Activated naive CD4-positive, alpha-beta T cell treated with anti-CD3 and anti-CD28 coated beads, Interleukin-2, amount 50 U/mL, for 24 hours (primary cell): ENCODE measurements around the gene LYSMD1.
"Not testable (repeated sequence)": the region's sequence is repeated elsewhere in the genome, so short reads cannot be mapped to it uniquely, and the experiment has no call there.

Experiments
- H3K27ac Mint-ChIP-seq: one replicate; pipeline ENCODE4 v1.8.0; 2021; ENCODE audit warnings: mild to moderate bottlenecking, mixed read lengths
- H3K27me3 Mint-ChIP-seq: one replicate; pipeline ENCODE4 v1.8.0; 2021; ENCODE audit warnings: mixed read lengths
- H3K36me3 Mint-ChIP-seq: one replicate; pipeline ENCODE4 v1.8.0; 2021; ENCODE audit warnings: mixed read lengths
- H3K4me1 Mint-ChIP-seq: one replicate; pipeline ENCODE4 v1.8.0; 2021; ENCODE audit warnings: mixed read lengths
- H3K4me3 Mint-ChIP-seq: one replicate; pipeline ENCODE4 v1.8.0; 2021; ENCODE audit warnings: mild to moderate bottlenecking, mixed read lengths
- H3K9me3 Mint-ChIP-seq: one replicate; pipeline ENCODE4 v1.8.0; 2021; ENCODE audit warnings: mixed read lengths

LYSMD1 gene

GRCh38 chr1:151189637-151190445, 24.1 kb upstream of the LYSMD1 start, which contains the start of gene VPS72:
Gene VPS72, minus strand, starts transcription at chr1:151190197. Its CDS starts 76 bp downstream, at chr1:151190121.
- Mint-ChIP-seq H3K9me3 (no peaks in the 10 kb centered on the region), H3K27ac (peak within 1 kb of the TSS; percentile 100), H3K4me1 (peaks cover 42% of the 10 kb centered on the region), H3K4me3 (peak within 1 kb of the TSS; percentile 100), H3K36me3 (peaks cover 4% of the 10 kb centered on the region), H3K27me3 (no peaks in the 10 kb centered on the region)

- not testable (repeated sequence) for H3K36me3 Mint-ChIP-seq, H3K27me3 Mint-ChIP-seq, H3K9me3 Mint-ChIP-seq
- H3K4me1 Mint-ChIP-seq = peaks cover 42% of the 10 kb centered on the region
- peak overlapping the region; percentile 30 for H3K27ac Mint-ChIP-seq
- H3K4me3 Mint-ChIP-seq = peak overlapping the region; percentile 100
These were observed 23.0 kb upstream of the LYSMD1 start for GRCh38 chr1:151188667-151189066.

- H3K27me3 Mint-ChIP-seq = no peaks in the 10 kb centered on the region
These were observed 21.5 kb upstream of the LYSMD1 start for GRCh38 chr1:151187205-151187604.

GRCh38 chr1:151184211-151184610, 18.5 kb upstream of the LYSMD1 start:
- Mint-ChIP-seq H3K4me3 (no peak overlapping the region), H3K27me3 (no peaks in the 10 kb centered on the region), H3K36me3 (peaks cover 23% of the 10 kb centered on the region), H3K9me3 (no peaks in the 10 kb centered on the region), H3K27ac (peak overlapping the region; percentile 12), H3K4me1 (peaks cover 26% of the 10 kb centered on the region)

More at GRCh38 chr1:151187205-151187604, 21.5 kb upstream of the LYSMD1 start:
- peaks cover 15% of the 10 kb centered on the region for H3K36me3 Mint-ChIP-seq
- no peak overlapping the region for H3K4me3 Mint-ChIP-seq
- H3K9me3 Mint-ChIP-seq = no peaks in the 10 kb centered on the region
- peaks cover 42% of the 10 kb centered on the region for H3K4me1 Mint-ChIP-seq
- H3K27ac Mint-ChIP-seq = peak overlapping the region; percentile 46

- Mint-ChIP-seq H3K4me1 (peaks cover 4% of the 10 kb centered on the region), H3K36me3 (peaks cover 14% of the 10 kb centered on the region), H3K27ac (no peak overlapping the region), H3K9me3 (no peaks in the 10 kb centered on the region), H3K4me3 (no peak overlapping the region), H3K27me3 (no peaks in the 10 kb centered on the region)
These were observed 10.9 kb upstream of the LYSMD1 start for GRCh38 chr1:151176514-151177045.

- H3K4me3 Mint-ChIP-seq = no peak within 1 kb of the TSS
- no peaks in the 10 kb centered on the region for H3K27me3 Mint-ChIP-seq
- H3K36me3 Mint-ChIP-seq = peaks cover 9% of the 10 kb centered on the region
- peaks cover 4% of the 10 kb centered on the region for H3K4me1 Mint-ChIP-seq
- no peaks in the 10 kb centered on the region for H3K9me3 Mint-ChIP-seq
- H3K27ac Mint-ChIP-seq = peak within 1 kb of the TSS; percentile 18
These were observed 10.2 kb upstream of the LYSMD1 start, which contains the start of gene TMOD4 for GRCh38 chr1:151175863-151176262. Gene TMOD4, minus strand, starts transcription at chr1:151175981. Its CDS starts 1,106 bp downstream, at chr1:151174875.

- Mint-ChIP-seq H3K4me3 (no peak overlapping the region), H3K27me3 (no peaks in the 10 kb centered on the region), H3K27ac (peak overlapping the region; percentile 18), H3K4me1 (peaks cover 4% of the 10 kb centered on the region), H3K36me3 (peaks cover 8% of the 10 kb centered on the region), H3K9me3 (no peaks in the 10 kb centered on the region)
These were observed 9.5 kb upstream of the LYSMD1 start for GRCh38 chr1:151175041-151175741.

GRCh38 chr1:151171190-151171589, 5.5 kb upstream of the LYSMD1 start:
- Mint-ChIP-seq H3K27me3 (no peaks in the 10 kb centered on the region), H3K36me3 (peaks cover 5% of the 10 kb centered on the region), H3K27ac (no peak overlapping the region), H3K4me1 (peaks cover 15% of the 10 kb centered on the region), H3K9me3 (no peaks in the 10 kb centered on the region), H3K4me3 (no peak overlapping the region)

- Mint-ChIP-seq H3K9me3 (no peaks in the 10 kb centered on the region), H3K4me1 (peaks cover 50% of the 10 kb centered on the region), H3K4me3 (peak overlapping the region; percentile 98), H3K27me3 (peaks cover 2% of the 10 kb centered on the region), H3K27ac (peak overlapping the region; percentile 68), H3K36me3 (peaks cover 13% of the 10 kb centered on the region)
These were observed 1.4 kb upstream of the LYSMD1 start for GRCh38 chr1:151167116-151167515.

- Mint-ChIP-seq H3K4me1 (peaks cover 56% of the 10 kb centered on the region), H3K27me3 (peaks cover 2% of the 10 kb centered on the region), H3K36me3 (peaks cover 14% of the 10 kb centered on the region)
These were observed 829 bp upstream of the LYSMD1 start for GRCh38 chr1:151166505-151166956.

GRCh38 chr1:151165281-151165737, 393 bp downstream of the LYSMD1 start:
- peak overlapping the region; percentile 98 for H3K4me3 Mint-ChIP-seq
- H3K27me3 Mint-ChIP-seq = peaks cover 2% of the 10 kb centered on the region
- H3K9me3 Mint-ChIP-seq = no peaks in the 10 kb centered on the region
- H3K27ac Mint-ChIP-seq = peak overlapping the region; percentile 99
- H3K36me3 Mint-ChIP-seq = peaks cover 13% of the 10 kb centered on the region
- peaks cover 65% of the 10 kb centered on the region for H3K4me1 Mint-ChIP-seq

More at GRCh38 chr1:151166505-151166956, 829 bp upstream of the LYSMD1 start:
- H3K9me3 Mint-ChIP-seq = no peaks in the 10 kb centered on the region
- H3K27ac Mint-ChIP-seq = peak overlapping the region; percentile 99
- H3K4me3 Mint-ChIP-seq = peak overlapping the region; percentile 98

- peak overlapping the region; percentile 98 for H3K4me3 Mint-ChIP-seq
- H3K27me3 Mint-ChIP-seq = peaks cover 2% of the 10 kb centered on the region
- no peaks in the 10 kb centered on the region for H3K9me3 Mint-ChIP-seq
- peak overlapping the region; percentile 88 for H3K27ac Mint-ChIP-seq
- peaks cover 13% of the 10 kb centered on the region for H3K36me3 Mint-ChIP-seq
- H3K4me1 Mint-ChIP-seq = peaks cover 70% of the 10 kb centered on the region
These were observed 896 bp downstream of the LYSMD1 start for GRCh38 chr1:151164732-151165280.

- H3K36me3 Mint-ChIP-seq = peaks cover 18% of the 10 kb centered on the region
- peak overlapping the region; percentile 94 for H3K27ac Mint-ChIP-seq
- H3K9me3 Mint-ChIP-seq = no peaks in the 10 kb centered on the region
- H3K27me3 Mint-ChIP-seq = no peaks in the 10 kb centered on the region
- H3K4me3 Mint-ChIP-seq = peak overlapping the region; percentile 31
- peaks cover 81% of the 10 kb centered on the region for H3K4me1 Mint-ChIP-seq
These were observed 6.3 kb downstream of the LYSMD1 start for GRCh38 chr1:151159373-151159772.

- peak overlapping the region; percentile 100 for H3K4me3 Mint-ChIP-seq
- no peaks in the 10 kb centered on the region for H3K9me3 Mint-ChIP-seq
- H3K4me1 Mint-ChIP-seq = peaks cover 75% of the 10 kb centered on the region
- peaks cover 15% of the 10 kb centered on the region for H3K36me3 Mint-ChIP-seq
- no peaks in the 10 kb centered on the region for H3K27me3 Mint-ChIP-seq
- peak overlapping the region; percentile 98 for H3K27ac Mint-ChIP-seq
These were observed 6.9 kb downstream of the LYSMD1 start for GRCh38 chr1:151158751-151159251.

GRCh38 chr1:151158326-151158725, 7.4 kb downstream of the LYSMD1 start:
- Mint-ChIP-seq H3K27me3 (no peaks in the 10 kb centered on the region), H3K36me3 (peaks cover 15% of the 10 kb centered on the region), H3K27ac (peak overlapping the region; percentile 98), H3K4me1 (peaks cover 70% of the 10 kb centered on the region), H3K9me3 (no peaks in the 10 kb centered on the region), H3K4me3 (peak overlapping the region; percentile 100)
